Activated CD4-positive, alpha-beta memory T cell treated with anti-CD3 and anti-CD28 coated beads for 36 hours (primary cell): ENCODE results near the gene FAM3D. TPM values are rescaled to one million over a fixed set of nuclear protein-coding genes. Genes with fewer than 3 reads are reported as not detected.
"Not testable (repeated sequence)": the region's sequence is repeated elsewhere in the genome, so short reads cannot be mapped to it uniquely, and the experiment has no call there.

Experiments
- CTCF ChIA-PET: fragments of 350-600 bp; sonication (Branson Sonifier 250); formaldehyde crosslinking; loops from one replicate; lab custom pipeline; 2021; ENCODE audit warnings: antibody characterized with exemption, inconsistent platforms; lab: Charles Lee
- POLR2A ChIA-PET: fragments of 350-600 bp; sonication (Branson Sonifier 250); formaldehyde crosslinking; loops from one replicate; lab custom pipeline; 2021; ENCODE audit warnings: antibody characterized with exemption; lab: Charles Lee
- DNase-seq: peaks from one replicate; pipeline ENCODE4 v3.0.0-alpha.2; 2020
- H3K27ac Mint-ChIP-seq: one replicate; pipeline ENCODE4 v1.8.0; 2021; ENCODE audit warnings: mixed read lengths
- H3K27me3 Mint-ChIP-seq: one replicate; pipeline ENCODE4 v1.8.0; 2021; ENCODE audit warnings: mixed read lengths
- H3K36me3 Mint-ChIP-seq: one replicate; pipeline ENCODE4 v1.8.0; 2021; ENCODE audit warnings: mixed read lengths
- H3K4me1 Mint-ChIP-seq: one replicate; pipeline ENCODE4 v1.8.0; 2021; ENCODE audit warnings: low read depth, mixed read lengths
- H3K4me3 Mint-ChIP-seq: one replicate; pipeline ENCODE4 v1.8.0; 2021; ENCODE audit warnings: mild to moderate bottlenecking, mixed read lengths
- H3K9me3 Mint-ChIP-seq: one replicate; pipeline ENCODE4 v1.8.0; 2021; ENCODE audit warnings: mixed read lengths
- intact Hi-C: fragments of 100-400 bp; cut with micrococcal nuclease; formaldehyde crosslinking; loops from one replicate; pipeline ENCODE4 v1.15.1; 2023
- total RNA-seq, 2 experiments: library from RNA; stranded (reverse); gene quantifications; one replicate each; pipeline ENCODE4 v1.2.3, GENCODE V29; 2021

Gene FAM3D
- total RNA-seq, 2 experiments from 2014 or later = not detected

- POLR2A ChIA-PET = no interaction called here
- no peaks in the 10 kb centered on the region for H3K9me3 Mint-ChIP-seq
- H3K36me3 Mint-ChIP-seq = no peaks in the 10 kb centered on the region
- CTCF ChIA-PET = no interaction called here
- no peak for DNase-seq
- H3K4me1 Mint-ChIP-seq = peaks cover 7% of the 10 kb centered on the region
- intact Hi-C loops = no loop called here
- H3K27ac Mint-ChIP-seq = no peak overlapping the region
- H3K27me3 Mint-ChIP-seq = peaks cover 28% of the 10 kb centered on the region
- H3K4me3 Mint-ChIP-seq = no peak overlapping the region
These were observed 14.4 kb upstream of the FAM3D start for GRCh38 chr3:58680879-58681525.

- Mint-ChIP-seq H3K4me1 (peaks cover 7% of the 10 kb centered on the region), H3K27ac (no peak overlapping the region), H3K27me3 (peaks cover 32% of the 10 kb centered on the region), H3K36me3 (no peaks in the 10 kb centered on the region), H3K4me3 (no peak overlapping the region), H3K9me3 (peaks cover 5% of the 10 kb centered on the region)
- POLR2A ChIA-PET = no interaction called here
- DNase-seq = no peak
- intact Hi-C loops = no loop called here
- CTCF ChIA-PET = no interaction called here
These were observed 13.5 kb upstream of the FAM3D start for GRCh38 chr3:58679974-58680666.

- ChIA-PET CTCF (interaction anchor here (0.6 kb wide), 1 partner anchor 101 kb away, joined by 3 read pairs; no protein-coding TSS in a partner anchor), POLR2A (no interaction called here)
- Mint-ChIP-seq H3K4me3 (no peak overlapping the region), H3K27me3 (peaks cover 32% of the 10 kb centered on the region), H3K4me1 (peaks cover 7% of the 10 kb centered on the region), H3K36me3 (no peaks in the 10 kb centered on the region), H3K9me3 (peaks cover 5% of the 10 kb centered on the region), H3K27ac (no peak overlapping the region)
- DNase-seq = no peak
- intact Hi-C loops = no loop called here
These were observed 12.9 kb upstream of the FAM3D start for GRCh38 chr3:58679446-58679845.

- intact Hi-C loops, H3K36me3 Mint-ChIP-seq, DNase-seq, H3K4me3 Mint-ChIP-seq, H3K27ac Mint-ChIP-seq, POLR2A ChIA-PET, H3K4me1 Mint-ChIP-seq, H3K9me3 Mint-ChIP-seq: not testable (repeated sequence)
- CTCF ChIA-PET = interaction anchor here (0.6 kb wide), 1 partner anchor 102 kb away, joined by 3 read pairs; no protein-coding TSS in a partner anchor
- peaks cover 32% of the 10 kb centered on the region for H3K27me3 Mint-ChIP-seq
These were observed 11.8 kb upstream of the FAM3D start for GRCh38 chr3:58678177-58678970.

- H3K9me3 Mint-ChIP-seq = peaks cover 5% of the 10 kb centered on the region
- H3K27me3 Mint-ChIP-seq = peaks cover 15% of the 10 kb centered on the region
- H3K36me3 Mint-ChIP-seq = no peaks in the 10 kb centered on the region
- CTCF ChIA-PET = no interaction called here
- no peak overlapping the region for H3K27ac Mint-ChIP-seq
- DNase-seq = no peak
- no peak overlapping the region for H3K4me3 Mint-ChIP-seq
- intact Hi-C loops = no loop called here
- POLR2A ChIA-PET = no interaction called here
- H3K4me1 Mint-ChIP-seq = no peaks in the 10 kb centered on the region
These were observed 6.3 kb upstream of the FAM3D start for GRCh38 chr3:58672880-58673279.

- Mint-ChIP-seq H3K4me1 (no peaks in the 10 kb centered on the region), H3K27me3 (peaks cover 12% of the 10 kb centered on the region), H3K4me3 (no peak overlapping the region), H3K36me3 (no peaks in the 10 kb centered on the region), H3K27ac (no peak overlapping the region), H3K9me3 (peaks cover 5% of the 10 kb centered on the region)
- ChIA-PET POLR2A (no interaction called here), CTCF (no interaction called here)
- no peak for DNase-seq
- intact Hi-C loops = no loop called here
These were observed 5.9 kb upstream of the FAM3D start for GRCh38 chr3:58672451-58672850.

GRCh38 chr3:58670506-58671135 is 4.0 kb upstream of the FAM3D start:
- Mint-ChIP-seq H3K27me3 (peaks cover 3% of the 10 kb centered on the region), H3K36me3 (no peaks in the 10 kb centered on the region), H3K27ac (no peak overlapping the region), H3K9me3 (peaks cover 2% of the 10 kb centered on the region), H3K4me3 (no peak overlapping the region), H3K4me1 (no peaks in the 10 kb centered on the region)
- no peak for DNase-seq
- CTCF ChIA-PET = no interaction called here
- intact Hi-C loops = no loop called here
- POLR2A ChIA-PET = no interaction called here

- H3K36me3 Mint-ChIP-seq = no peaks in the 10 kb centered on the region
- ChIA-PET POLR2A (no interaction called here), CTCF (no interaction called here)
- H3K4me1 Mint-ChIP-seq = no peaks in the 10 kb centered on the region
- H3K4me3 Mint-ChIP-seq = no peak overlapping the region
- no peak for DNase-seq
- peaks cover 1% of the 10 kb centered on the region for H3K27me3 Mint-ChIP-seq
- H3K27ac Mint-ChIP-seq = no peak overlapping the region
- no peaks in the 10 kb centered on the region for H3K9me3 Mint-ChIP-seq
- intact Hi-C loops = no loop called here
These were observed 1.7 kb upstream of the FAM3D start for GRCh38 chr3:58668247-58668646.

GRCh38 chr3:58667704-58668103 is 1.1 kb upstream of the FAM3D start:
- ChIA-PET CTCF (no interaction called here), POLR2A (no interaction called here)
- Mint-ChIP-seq H3K4me1 (no peaks in the 10 kb centered on the region), H3K27me3 (peaks cover 1% of the 10 kb centered on the region), H3K4me3 (no peak overlapping the region), H3K36me3 (no peaks in the 10 kb centered on the region), H3K9me3 (no peaks in the 10 kb centered on the region), H3K27ac (no peak overlapping the region)
- intact Hi-C loops = no loop called here
- no peak for DNase-seq

GRCh38 chr3:58667229-58667628 is 655 bp upstream of the FAM3D start:
- no peak overlapping the region for H3K4me3 Mint-ChIP-seq
- H3K36me3 Mint-ChIP-seq = no peaks in the 10 kb centered on the region
- H3K4me1 Mint-ChIP-seq = no peaks in the 10 kb centered on the region
- H3K9me3 Mint-ChIP-seq = no peaks in the 10 kb centered on the region
- CTCF ChIA-PET = no interaction called here
- no peak overlapping the region for H3K27ac Mint-ChIP-seq
- peaks cover 1% of the 10 kb centered on the region for H3K27me3 Mint-ChIP-seq
- intact Hi-C loops = no loop called here
- POLR2A ChIA-PET = no interaction called here
- no peak for DNase-seq

GRCh38 chr3:58665405-58665804 is 1.2 kb downstream of the FAM3D start:
- ChIA-PET CTCF (no interaction called here), POLR2A (no interaction called here)
- Mint-ChIP-seq H3K27me3 (peaks cover 1% of the 10 kb centered on the region), H3K9me3 (no peaks in the 10 kb centered on the region), H3K4me1 (no peaks in the 10 kb centered on the region), H3K4me3 (no peak overlapping the region), H3K36me3 (no peaks in the 10 kb centered on the region), H3K27ac (no peak overlapping the region)
- intact Hi-C loops = no loop called here
- no peak for DNase-seq

GRCh38 chr3:58664611-58665010 is 2.0 kb downstream of the FAM3D start:
- Mint-ChIP-seq H3K9me3 (no peaks in the 10 kb centered on the region), H3K36me3 (no peaks in the 10 kb centered on the region), H3K4me3 (no peak overlapping the region), H3K27me3 (peaks cover under 1% of the 10 kb centered on the region), H3K4me1 (no peaks in the 10 kb centered on the region), H3K27ac (no peak overlapping the region)
- CTCF ChIA-PET = no interaction called here
- intact Hi-C loops = no loop called here
- POLR2A ChIA-PET = no interaction called here
- DNase-seq = no peak
